HEK293T (cell line): ENCODE results near the gene JARID2.

Experiments
- CTBP1 ChIP-seq: fragments of 450-650 bp; IDR thresholded peaks from 2 replicates; pipeline ENCODE4 v1.6.1; 2016; ENCODE audit warnings: borderline replicate concordance
- ELF4 ChIP-seq: fragments of 450-650 bp; IDR thresholded peaks from 2 replicates; pipeline ENCODE4 v1.6.1; 2017; ENCODE audit warnings: antibody characterized with exemption
- FOXA1 ChIP-seq: fragments of 450-650 bp; IDR thresholded peaks from 2 replicates; pipeline ENCODE4 v1.6.1; 2016; ENCODE audit warnings: mild to moderate bottlenecking
- L3MBTL2 ChIP-seq: fragments of 450-650 bp; conservative IDR thresholded peaks from 2 replicates; pipeline ENCODE4 v1.6.1; 2016; ENCODE audit warnings: mild to moderate bottlenecking
- SP1 ChIP-seq: fragments of 450-650 bp; IDR thresholded peaks from 2 replicates; pipeline ENCODE4 v1.6.1; 2017
- SUZ12 ChIP-seq: fragments of 450-650 bp; IDR thresholded peaks from 2 replicates; pipeline ENCODE4 v1.6.1; 2016; ENCODE audit warnings: mild to moderate bottlenecking
- ZNF384 ChIP-seq: fragments of 450-650 bp; IDR thresholded peaks from 2 replicates; pipeline ENCODE4 v1.6.1; 2016
- TF ChIP-seq, protein P1 (sequence below): fragments of 450-650 bp; IDR thresholded peaks from 2 replicates; pipeline ENCODE4 v1.6.1; 2016

GRCh38 chr6:15421945-15422733 is 176.3 kb downstream of the JARID2 start:
- TF ChIP-seq CTBP1 = no peak
- no peak for TF ChIP-seq SP1
- TF ChIP-seq SUZ12 = no peak
- TF ChIP-seq ELF4 = no peak
- TF ChIP-seq FOXA1 = no peak
- no peak for TF ChIP-seq L3MBTL2
- TF ChIP-seq ZNF384 = no peak
- TF ChIP-seq, protein P1, sequence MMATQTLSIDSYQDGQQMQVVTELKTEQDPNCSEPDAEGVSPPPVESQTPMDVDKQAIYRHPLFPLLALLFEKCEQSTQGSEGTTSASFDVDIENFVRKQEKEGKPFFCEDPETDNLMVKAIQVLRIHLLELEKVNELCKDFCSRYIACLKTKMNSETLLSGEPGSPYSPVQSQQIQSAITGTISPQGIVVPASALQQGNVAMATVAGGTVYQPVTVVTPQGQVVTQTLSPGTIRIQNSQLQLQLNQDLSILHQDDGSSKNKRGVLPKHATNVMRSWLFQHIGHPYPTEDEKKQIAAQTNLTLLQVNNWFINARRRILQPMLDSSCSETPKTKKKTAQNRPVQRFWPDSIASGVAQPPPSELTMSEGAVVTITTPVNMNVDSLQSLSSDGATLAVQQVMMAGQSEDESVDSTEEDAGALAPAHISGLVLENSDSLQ = no peak
